T-cell (primary cell): ENCODE measurements around the gene OCIAD1. TPM values are rescaled to one million over a fixed set of nuclear protein-coding genes. Genes with fewer than 3 reads are reported as not detected.
"Not testable (repeated sequence)": the region's sequence is repeated elsewhere in the genome, so short reads cannot be mapped to it uniquely, and the experiment has no call there.

ENCODE experiments used
- ATAC-seq, 4 experiments: fragments of 200-7000 bp in 3 of 4; fragments of 150-1000 bp in 1 of 4; cut with Tn5 transposase; replicated peaks in 1 of 4; 1 replicate in 3 of 4; 2 replicates in 1 of 4; pipeline ENCODE4 v1.10.0; 2021; ENCODE audit warnings: moderate library complexity in 3 of 4, mild to moderate bottlenecking in 2 of 4, moderate number of reproducible peaks in 1 of 4
- CTCF ChIA-PET, 2 donors: fragments of 300-600 bp; sonication (Branson Sonifier 250); formaldehyde crosslinking; loops; one replicate each; lab custom pipeline; 2022; ENCODE audit warnings: antibody characterized with exemption in 2 of 2; lab: Charles Lee
- POLR2A ChIA-PET, 2 donors: fragments of 300-600 bp; sonication (Branson Sonifier 250); formaldehyde crosslinking; loops; one replicate each; lab custom pipeline; 2022; ENCODE audit warnings: antibody characterized with exemption in 2 of 2; lab: Charles Lee
- DNase-seq, 35 experiments: peaks; one replicate each; pipeline versions ENCODE4 v3.0.0 to v3.0.0-alpha.2; 2013 to 2023
- H3K27ac ChIP-seq: one replicate; pipeline ENCODE4 v1.5.1; 2013; ENCODE audit warnings: low read length
- H3K27me3 ChIP-seq, 2 experiments: replicated peaks in 1 of 2; 1 replicate in 1 of 2; 2 replicates in 1 of 2; pipeline versions ENCODE4 v1.6.1 to v1.7.0; 2013; ENCODE audit warnings: low read length in 1 of 2, mixed read lengths in 1 of 2; ENCODE audit not compliant: control insufficient read depth in 2 of 2, insufficient read depth in 2 of 2; ENCODE audit errors: extremely low read depth in 1 of 2
- H3K36me3 ChIP-seq, 2 donors: 1 replicate in 1 of 2; 2 replicates in 1 of 2; pipeline versions ENCODE4 v1.6.1 to v1.7.0; 2013; ENCODE audit warnings: low read length in 1 of 2; ENCODE audit not compliant: control insufficient read depth in 2 of 2, insufficient read depth in 1 of 2; ENCODE audit errors: extremely low read depth in 1 of 2
- H3K4me1 ChIP-seq, 2 experiments: 1 replicate in 1 of 2; 2 replicates in 1 of 2; pipeline versions ENCODE4 v1.6.1 to v1.7.0; 2013; ENCODE audit warnings: low read length in 2 of 2, mixed read lengths in 1 of 2; ENCODE audit not compliant: insufficient read depth in 2 of 2, control insufficient read depth in 1 of 2; ENCODE audit errors: extremely low read depth in 1 of 2
- H3K4me3 ChIP-seq, 2 donors: 1 replicate in 1 of 2; 2 replicates in 1 of 2; pipeline versions ENCODE4 v1.5.1 to v1.7.0; 2013; ENCODE audit warnings: mild to moderate bottlenecking in 2 of 2, low read length in 1 of 2, moderate library complexity in 1 of 2; ENCODE audit not compliant: control insufficient read depth in 1 of 2; ENCODE audit errors: extremely low read depth in 1 of 2
- H3K9me3 ChIP-seq: 2 replicates; pipeline ENCODE4 v1.7.0; 2013
- H3K27ac Mint-ChIP-seq, 2 donors: one replicate each; pipeline ENCODE4 v1.8.0; 2020 to 2021; ENCODE audit warnings: mild to moderate bottlenecking in 2 of 2, mixed read lengths in 2 of 2
- H3K27me3 Mint-ChIP-seq, 2 donors: one replicate each; pipeline ENCODE4 v1.8.0; 2021 to 2022; ENCODE audit warnings: mixed read lengths in 2 of 2
- H3K36me3 Mint-ChIP-seq: one replicate; pipeline ENCODE4 v1.8.0; 2021; ENCODE audit warnings: mixed read lengths
- H3K4me1 Mint-ChIP-seq, 3 donors: one replicate each; pipeline ENCODE4 v1.8.0; 2020 to 2022; ENCODE audit warnings: mixed read lengths in 3 of 3, mild to moderate bottlenecking in 1 of 3
- H3K4me3 Mint-ChIP-seq, 3 donors: one replicate each; pipeline ENCODE4 v1.8.0; 2020 to 2022; ENCODE audit warnings: mild to moderate bottlenecking in 3 of 3, mixed read lengths in 3 of 3, moderate library complexity in 3 of 3
- H3K9me3 Mint-ChIP-seq, 3 donors: one replicate each; pipeline ENCODE4 v1.8.0; 2020 to 2022; ENCODE audit warnings: mixed read lengths in 3 of 3
- WGBS: methylation state at CpG from one replicate; pipeline ENCODE4 v1.1.5; 2013; ENCODE audit warnings: missing lambda C conversion rate; ENCODE audit not compliant: insufficient coverage; 5-methylcytosine and 5-hydroxymethylcytosine counted together
- total RNA-seq, 35 experiments: library from RNA in 6 of 35; stranded (reverse) in 6 of 35; fragments of 120-200 nt in 1 of 35; gene quantifications; one replicate each; pipeline versions ENCODE4 v1.2.1 to v1.2.4 and lab custom pipeline; 2013 to 2026

The OCIAD1 gene
- total RNA-seq, 5 donors from 2014 or later (not counting 1 experiment from before 2014, with no cell fraction given) = 88.1 to 113 (median 106) TPM

DNA sequence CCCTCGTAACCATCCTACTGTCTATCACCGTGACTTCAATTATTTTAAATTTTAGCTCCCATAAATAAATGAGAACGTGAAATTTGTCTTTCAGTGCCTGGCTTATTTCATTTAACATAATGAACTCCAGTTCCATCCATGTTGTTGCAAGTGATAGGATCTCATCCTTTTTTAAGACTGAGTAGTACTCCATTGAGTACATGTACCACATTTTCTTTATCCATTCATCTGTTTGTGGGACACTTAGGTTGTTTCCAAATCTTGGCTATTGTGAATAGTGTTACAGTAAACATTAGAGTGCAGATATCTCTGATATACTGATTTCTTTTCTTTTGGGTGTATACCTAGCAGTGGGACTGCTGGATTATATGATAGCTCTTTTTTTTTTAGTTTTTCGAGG, 32.8 kb downstream of the OCIAD1 start:
- ChIA-PET CTCF (no interaction called here), POLR2A (no interaction called here)
- H3K4me1 ChIP-seq = no peaks in the 10 kb centered on the region

DNA sequence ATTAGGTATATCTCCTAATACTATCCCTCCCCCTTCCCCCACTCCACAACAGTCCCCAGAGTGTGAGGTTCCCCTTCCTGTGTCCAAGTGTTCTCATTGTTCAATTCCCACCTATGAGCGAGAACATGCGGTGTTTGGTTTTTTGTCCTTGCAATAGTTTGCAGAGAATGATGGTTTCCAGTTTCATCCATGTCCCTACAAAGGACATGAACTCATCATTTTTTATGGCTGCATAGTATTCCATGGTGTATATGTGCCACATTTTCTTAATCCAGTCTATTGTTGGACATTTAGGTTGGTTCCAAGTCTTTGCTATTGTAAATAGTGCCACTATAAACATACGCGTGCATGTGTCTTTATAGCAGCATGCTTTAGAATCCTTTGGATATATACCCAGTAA, 33.8 kb downstream of the OCIAD1 start:
- POLR2A ChIA-PET, H3K4me1 ChIP-seq, H3K4me3 Mint-ChIP-seq, H3K4me1 Mint-ChIP-seq, H3K27ac ChIP-seq, H3K4me3 ChIP-seq, DNase-seq, CTCF ChIA-PET, ATAC-seq, H3K27me3 ChIP-seq, H3K9me3 ChIP-seq, H3K27me3 Mint-ChIP-seq, H3K27ac Mint-ChIP-seq: not testable (repeated sequence)
- WGBS = no CpG with 5 or more reads among the region's 4 CpGs
- Mint-ChIP-seq H3K36me3 (peaks cover 20% of the 10 kb centered on the region), H3K9me3 (peaks cover 6 to 10% (median 6%) of the 10 kb centered on the region in 3 donors)
- H3K36me3 ChIP-seq = peaks cover 0 to 13% of the 10 kb centered on the region in 2 donors

More for the DNA sequence above, 32.8 kb downstream of the OCIAD1 start:
- peaks cover 6 to 7% (median 6%) of the 10 kb centered on the region in 3 donors for H3K9me3 Mint-ChIP-seq
- peaks cover 0 to 18% of the 10 kb centered on the region in 2 donors for H3K36me3 ChIP-seq
- no peaks in the 10 kb centered on the region for H3K9me3 ChIP-seq
- no peak for DNase-seq
- no peaks in the 10 kb centered on the region for H3K4me1 Mint-ChIP-seq
- ATAC-seq = no peak
- no peaks in the 10 kb centered on the region for H3K27me3 Mint-ChIP-seq
- H3K27ac Mint-ChIP-seq = no peak overlapping the region
- H3K4me3 ChIP-seq = no peak overlapping the region
- H3K27me3 ChIP-seq = no peaks in the 10 kb centered on the region
- H3K27ac ChIP-seq = no peak overlapping the region
- H3K4me3 Mint-ChIP-seq = no peak overlapping the region
- 100% methylated on average over 2 of the region's 4 CpGs for WGBS
- peaks cover 11% of the 10 kb centered on the region for H3K36me3 Mint-ChIP-seq

DNA sequence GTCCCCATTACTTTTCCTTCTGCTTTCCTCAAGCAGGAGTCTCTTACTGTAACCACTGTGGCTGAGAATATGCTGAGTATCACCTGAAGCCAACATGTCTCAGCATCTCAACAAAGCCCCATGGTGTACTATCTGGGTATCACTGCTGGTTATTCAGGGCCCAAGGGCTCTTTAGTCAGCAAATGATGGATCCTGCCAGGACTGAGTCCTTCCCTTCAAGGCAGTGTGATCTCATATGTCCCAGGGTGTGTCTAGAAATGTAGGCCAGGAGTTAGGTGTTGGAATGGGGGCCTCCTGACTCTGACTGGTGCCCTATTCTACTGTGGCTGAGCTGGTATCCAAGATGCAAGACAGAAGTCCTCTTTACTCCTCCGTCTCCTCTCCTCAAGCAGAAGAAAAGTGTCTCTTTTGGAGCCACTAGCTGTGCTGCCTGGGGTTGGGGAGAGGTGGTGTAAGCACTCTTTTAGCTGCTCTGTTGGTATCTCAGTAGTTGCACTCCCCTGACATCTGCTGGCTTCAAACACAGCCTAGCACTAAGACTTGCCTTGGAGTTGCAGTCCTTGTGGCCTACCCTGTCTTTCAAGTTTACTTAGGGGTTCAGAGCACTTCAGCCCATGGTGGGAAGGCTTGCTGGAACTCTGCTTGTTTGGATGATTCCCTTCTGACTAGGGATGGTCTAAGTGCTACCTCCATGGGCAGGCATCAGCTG, 47.1 kb downstream of the OCIAD1 start:
- no CpG with 5 or more reads among the region's 1 CpG for WGBS
- CTCF ChIA-PET = no interaction called here
- H3K27ac Mint-ChIP-seq = no peak overlapping the region

DNA sequence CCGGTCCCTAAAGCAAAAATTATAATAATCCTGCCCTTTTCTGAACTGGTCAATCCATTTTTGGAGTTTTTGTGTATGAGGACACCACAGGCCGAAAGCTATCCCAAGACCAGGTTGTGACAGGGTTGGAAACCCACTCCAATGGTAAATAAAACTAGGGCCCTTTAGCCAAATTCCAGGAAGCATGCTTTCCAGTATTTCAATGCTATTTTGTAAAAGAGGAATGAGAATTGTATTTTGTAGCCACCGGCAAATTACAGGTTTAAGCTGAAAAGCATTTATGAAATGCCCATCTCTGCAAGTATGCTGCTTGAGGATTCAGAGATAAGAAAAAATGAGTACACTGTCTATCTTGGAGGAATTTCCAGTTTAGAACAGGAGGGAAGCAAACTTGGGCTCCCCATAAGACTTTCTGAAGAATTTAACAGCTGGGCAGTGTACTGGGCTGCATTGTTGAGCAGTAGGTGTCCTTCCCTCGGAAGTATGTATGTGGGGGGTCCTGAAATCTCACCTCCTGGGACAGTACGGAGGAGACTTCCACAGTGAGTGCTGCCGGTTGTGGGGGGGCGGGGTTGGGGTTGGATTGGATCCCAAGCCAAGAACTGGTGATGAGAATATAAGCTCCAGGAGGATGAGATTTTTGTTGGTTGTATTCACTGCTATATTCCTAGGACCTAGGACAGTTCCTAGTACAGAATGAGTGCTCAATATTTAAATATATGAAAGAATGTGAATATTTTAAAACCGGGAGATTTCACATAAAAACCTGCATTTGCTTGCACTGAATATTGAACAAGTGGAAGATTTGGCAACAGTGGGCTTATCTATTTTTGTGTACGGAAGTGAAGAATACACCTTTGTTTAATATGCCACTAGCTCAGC, 48.9 kb downstream of the OCIAD1 start:
- no peaks in the 10 kb centered on the region for H3K4me1 ChIP-seq
- Mint-ChIP-seq H3K27me3 (no peaks in the 10 kb centered on the region), H3K27ac (no peak overlapping the region), H3K4me3 (no peak overlapping the region), H3K36me3 (peaks cover 13% of the 10 kb centered on the region), H3K4me1 (no peaks in the 10 kb centered on the region), H3K9me3 (peaks cover 2 to 4% (median 4%) of the 10 kb centered on the region in 3 donors)
- CTCF ChIA-PET = no interaction called here
- H3K27me3 ChIP-seq = no peaks in the 10 kb centered on the region
- POLR2A ChIA-PET = no interaction called here
- H3K4me3 ChIP-seq = no peak overlapping the region
- ATAC-seq = no peak
- no peaks in the 10 kb centered on the region for H3K36me3 ChIP-seq
- WGBS = 90% methylated on average over 5 of the region's 9 CpGs
- DNase-seq = no peak
- no peaks in the 10 kb centered on the region for H3K9me3 ChIP-seq
- no peak overlapping the region for H3K27ac ChIP-seq

More for the DNA sequence above, 47.1 kb downstream of the OCIAD1 start:
- H3K27ac ChIP-seq = no peak overlapping the region
- DNase-seq = no peak
- Mint-ChIP-seq H3K27me3 (no peaks in the 10 kb centered on the region), H3K36me3 (peaks cover 21% of the 10 kb centered on the region), H3K9me3 (peaks cover 4 to 6% (median 6%) of the 10 kb centered on the region in 3 donors), H3K4me3 (no peak overlapping the region), H3K4me1 (no peaks in the 10 kb centered on the region)
- H3K9me3 ChIP-seq = no peaks in the 10 kb centered on the region
- no peaks in the 10 kb centered on the region for H3K4me1 ChIP-seq
- no peaks in the 10 kb centered on the region for H3K27me3 ChIP-seq
- ATAC-seq = no peak
- no peak overlapping the region for H3K4me3 ChIP-seq
- POLR2A ChIA-PET = no interaction called here
- H3K36me3 ChIP-seq = no peaks in the 10 kb centered on the region

DNA sequence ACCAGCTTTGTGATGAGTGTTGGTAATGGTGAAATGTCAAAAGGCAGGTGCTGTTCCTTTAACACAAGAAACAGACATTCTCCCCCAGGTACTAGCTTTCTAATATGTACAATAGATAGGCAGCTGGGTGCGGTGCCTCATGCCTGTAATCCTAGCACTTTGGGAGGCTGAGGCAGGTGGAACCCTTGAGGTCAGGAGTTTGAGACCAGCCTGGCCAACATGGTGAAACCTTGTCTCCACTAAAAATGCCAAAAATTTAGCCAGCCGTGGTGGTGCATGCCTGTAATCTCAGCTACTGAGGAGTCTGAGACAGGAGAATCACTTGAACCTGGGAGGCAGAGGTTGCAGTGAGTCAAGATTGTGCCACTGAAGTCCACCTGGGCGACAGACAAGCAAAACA, 50.8 kb downstream of the OCIAD1 start:
- WGBS = 56% methylated on average over 1 of the region's 3 CpGs
- H3K9me3 Mint-ChIP-seq, H3K4me1 ChIP-seq, H3K9me3 ChIP-seq, H3K4me3 ChIP-seq, H3K36me3 ChIP-seq, H3K27me3 Mint-ChIP-seq, H3K4me3 Mint-ChIP-seq, H3K27me3 ChIP-seq, DNase-seq, H3K36me3 Mint-ChIP-seq, H3K4me1 Mint-ChIP-seq, CTCF ChIA-PET, H3K27ac ChIP-seq, H3K27ac Mint-ChIP-seq, ATAC-seq: not testable (repeated sequence)
- POLR2A ChIA-PET = interaction anchor here in 1 of 2 donors (0.7 kb wide), 1 partner anchor 25 kb away, joined by 4 read pairs; the partner anchor contains the start of gene OCIAD2

DNA sequence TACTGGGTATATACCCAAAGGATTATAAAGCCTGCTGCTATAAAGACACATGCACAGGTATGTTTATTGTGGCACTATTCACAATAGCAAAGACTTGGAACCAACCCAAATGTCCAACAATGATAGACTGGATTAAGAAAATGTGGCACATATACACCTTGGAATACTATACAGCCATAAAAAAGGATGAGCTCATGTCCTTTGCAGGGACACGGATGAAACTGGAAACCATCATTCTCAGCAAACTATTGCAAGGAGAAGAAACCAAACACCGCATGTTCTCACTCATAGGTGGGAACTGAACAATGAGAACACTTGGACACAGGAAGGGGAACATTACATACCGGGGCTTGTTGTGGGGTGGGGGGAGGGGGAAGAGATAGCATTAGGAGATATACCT, 58.9 kb downstream of the OCIAD1 start:
- H3K27ac Mint-ChIP-seq, H3K9me3 ChIP-seq, H3K4me1 ChIP-seq, DNase-seq, H3K27ac ChIP-seq, H3K9me3 Mint-ChIP-seq, H3K4me1 Mint-ChIP-seq, ATAC-seq, H3K27me3 Mint-ChIP-seq, H3K4me3 ChIP-seq, H3K4me3 Mint-ChIP-seq, H3K27me3 ChIP-seq: not testable (repeated sequence)
- no CpG with 5 or more reads among the region's 3 CpGs for WGBS
- ChIA-PET POLR2A (interaction anchor here in 1 of 2 donors (0.7 kb wide), 1 partner anchor 377 kb away, joined by 3 read pairs; no protein-coding TSS in a partner anchor), CTCF (interaction anchor here in 1 of 2 donors (0.6 kb wide), 1 partner anchor 18 kb away, joined by 4 read pairs; no protein-coding TSS in a partner anchor)
- H3K36me3 Mint-ChIP-seq = peaks cover 66% of the 10 kb centered on the region
- peaks cover 15 to 48% of the 10 kb centered on the region in 2 donors for H3K36me3 ChIP-seq
